Naive B cell (primary cell): ENCODE results near the gene BAHCC1. TPM values are rescaled to one million over a fixed set of nuclear protein-coding genes. Genes with fewer than 3 reads are reported as not detected.
A peak's percentile ranks its signal among the peaks of the same experiment; 100 is the strongest.

Source experiments
- ATAC-seq, 2 donors: fragments of 150-1000 bp; cut with Tn5 transposase; 2 replicates each; pipeline ENCODE4 v1.10.0; 2021; ENCODE audit warnings: low read depth in 2 of 2, mild to moderate bottlenecking in 2 of 2, moderate library complexity in 2 of 2
- DNase-seq: peaks from one replicate; pipeline ENCODE4 v3.0.0; 2022
- H3K27ac Mint-ChIP-seq, 6 donors: one replicate each; pipeline ENCODE4 v1.8.0; 2020 to 2022; ENCODE audit warnings: mild to moderate bottlenecking in 6 of 6, mixed read lengths in 6 of 6, moderate library complexity in 5 of 6, inconsistent platforms in 2 of 6
- H3K27me3 Mint-ChIP-seq, 3 donors: one replicate each; pipeline ENCODE4 v1.8.0; 2021 to 2022; ENCODE audit warnings: mixed read lengths in 3 of 3, mild to moderate bottlenecking in 1 of 3
- H3K36me3 Mint-ChIP-seq, 2 donors: one replicate each; pipeline ENCODE4 v1.8.0; 2020 to 2022; ENCODE audit warnings: mixed read lengths in 2 of 2, inconsistent platforms in 1 of 2, mild to moderate bottlenecking in 1 of 2
- H3K4me1 Mint-ChIP-seq, 3 donors: one replicate each; pipeline ENCODE4 v1.8.0; 2020 to 2022; ENCODE audit warnings: mixed read lengths in 3 of 3, inconsistent platforms in 1 of 3, mild to moderate bottlenecking in 1 of 3, moderate library complexity in 1 of 3
- H3K4me3 Mint-ChIP-seq, 8 donors: one replicate each; pipeline ENCODE4 v1.8.0; 2020 to 2022; ENCODE audit warnings: mild to moderate bottlenecking in 8 of 8, mixed read lengths in 8 of 8, moderate library complexity in 8 of 8, inconsistent platforms in 2 of 8
- H3K9me3 Mint-ChIP-seq, 7 donors: one replicate each; pipeline ENCODE4 v1.8.0; 2020 to 2022; ENCODE audit warnings: mixed read lengths in 7 of 7, mild to moderate bottlenecking in 5 of 7, inconsistent platforms in 2 of 7, moderate library complexity in 1 of 7
- polyA plus RNA-seq, 6 donors: library from polyadenylated mRNA; unstranded; fragments of 300-500 nt; fragmentation: Illumina TruSeq; gene quantifications; one replicate each; pipeline ENCODE4 v1.2.3, GENCODE V29; 2021; ENCODE audit warnings: low read depth in 6 of 6

The BAHCC1 gene
- polyA plus RNA-seq, 6 donors from 2014 or later = 0.07 TPM; not detected in 5

DNA sequence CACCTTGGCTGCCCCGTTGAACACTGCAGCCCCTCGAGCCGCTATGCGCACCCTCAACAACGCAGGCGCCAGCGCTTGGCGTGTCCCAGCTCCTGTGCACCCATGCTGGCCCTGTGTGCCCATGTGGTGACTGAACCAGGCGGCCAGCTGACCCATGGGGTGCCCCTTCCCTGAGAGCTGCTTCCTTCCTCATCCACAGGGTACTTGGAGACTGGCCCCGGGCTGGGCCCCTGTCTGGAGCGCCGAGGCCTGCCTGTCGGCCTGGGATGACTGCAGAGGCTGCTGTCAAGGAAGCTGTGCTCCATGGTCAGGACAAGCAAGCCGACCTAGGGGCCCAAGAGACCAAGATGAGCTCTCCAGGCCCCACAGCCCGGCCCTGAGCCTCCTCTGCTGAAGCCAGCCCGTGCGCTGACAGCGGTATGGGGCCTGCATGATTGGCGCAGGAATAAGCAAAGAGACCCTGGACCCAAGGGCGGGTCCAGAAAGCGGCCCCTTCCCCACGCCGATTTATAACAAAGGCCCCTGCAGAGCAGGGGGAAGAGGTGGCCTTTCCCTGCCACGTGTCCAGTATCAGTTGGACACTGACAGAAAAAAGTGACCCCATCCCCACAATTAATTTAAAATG lies 21.6 kb upstream of the BAHCC1 start:
- H3K9me3 Mint-ChIP-seq = no peaks in the 10 kb centered on the region
- H3K4me1 Mint-ChIP-seq = no peaks in the 10 kb centered on the region
- no peak for ATAC-seq
- H3K27me3 Mint-ChIP-seq = peaks cover 4 to 13% (median 7%) of the 10 kb centered on the region in 3 donors
- no peak overlapping the region for H3K4me3 Mint-ChIP-seq
- H3K27ac Mint-ChIP-seq = no peak overlapping the region
- no peak for DNase-seq
- no peaks in the 10 kb centered on the region for H3K36me3 Mint-ChIP-seq

DNA sequence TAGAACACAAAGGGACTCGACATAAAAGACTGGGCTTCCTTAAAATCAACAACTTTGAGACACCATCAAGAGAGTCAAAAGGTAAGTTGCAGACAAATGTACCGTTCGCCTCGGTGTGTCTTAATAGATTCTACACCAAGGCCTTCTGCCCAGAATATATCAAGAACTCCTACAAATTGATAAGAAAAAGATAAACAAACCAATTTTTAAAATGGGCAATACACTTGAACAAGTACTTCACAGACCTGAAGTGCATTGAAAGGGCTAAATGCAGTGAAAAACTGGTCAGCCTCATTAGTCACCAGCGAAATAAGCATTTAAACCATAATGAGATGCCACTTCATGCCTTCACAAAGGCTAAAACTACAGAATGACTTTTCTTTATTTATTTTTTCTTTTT lies 20.4 kb upstream of the BAHCC1 start:
- no peak overlapping the region for H3K27ac Mint-ChIP-seq
- H3K27me3 Mint-ChIP-seq = peaks cover 4 to 7% (median 7%) of the 10 kb centered on the region in 3 donors
- ATAC-seq (no peak), DNase-seq (no peak)
- no peaks in the 10 kb centered on the region for H3K4me1 Mint-ChIP-seq
- H3K9me3 Mint-ChIP-seq = no peaks in the 10 kb centered on the region
- H3K36me3 Mint-ChIP-seq = no peaks in the 10 kb centered on the region
- no peak overlapping the region for H3K4me3 Mint-ChIP-seq

DNA sequence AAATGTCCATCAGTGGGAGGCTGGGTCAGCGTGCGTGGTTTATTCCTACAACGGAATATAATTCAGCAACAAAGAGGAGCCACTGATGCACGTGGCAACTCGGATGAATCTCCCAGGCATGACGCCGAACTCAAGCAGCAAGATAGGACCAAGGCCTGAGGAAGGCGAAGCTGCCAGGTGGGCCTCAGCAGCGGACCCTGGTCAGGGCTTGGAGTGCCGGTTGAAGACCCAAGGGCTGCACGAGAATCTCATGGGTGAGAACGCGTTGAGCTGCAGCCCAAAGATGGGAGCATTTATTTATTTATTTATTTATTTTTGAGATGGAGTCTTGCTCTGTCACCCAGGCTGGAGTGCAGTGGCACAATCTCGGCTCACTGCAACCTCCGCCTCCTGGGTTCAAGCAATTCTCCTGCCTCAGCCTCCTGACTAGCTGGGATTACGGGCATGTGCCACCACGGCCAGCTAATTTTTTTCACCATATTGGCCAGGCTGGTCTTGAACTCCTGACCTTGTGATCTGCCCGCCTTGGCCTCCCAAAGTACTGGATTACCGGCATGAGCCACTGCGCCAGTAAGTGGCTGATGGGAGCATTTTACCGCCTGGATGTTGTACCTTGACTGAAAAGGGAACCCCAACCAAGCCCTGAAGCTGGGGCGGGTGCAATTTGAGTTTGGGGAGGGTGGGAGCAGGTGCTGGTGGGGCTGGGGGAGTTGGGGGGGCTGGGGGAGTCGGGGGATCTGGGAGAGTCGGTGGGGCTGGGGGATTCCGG lies 18.1 kb upstream of the BAHCC1 start:
- H3K27me3 Mint-ChIP-seq = peaks cover 4 to 19% (median 18%) of the 10 kb centered on the region in 3 donors
- H3K27ac Mint-ChIP-seq = no peak overlapping the region
- H3K4me1 Mint-ChIP-seq = no peaks in the 10 kb centered on the region
- no peak overlapping the region for H3K4me3 Mint-ChIP-seq
- no peaks in the 10 kb centered on the region for H3K36me3 Mint-ChIP-seq
- no peaks in the 10 kb centered on the region for H3K9me3 Mint-ChIP-seq
- DNase-seq = no peak
- no peak for ATAC-seq

DNA sequence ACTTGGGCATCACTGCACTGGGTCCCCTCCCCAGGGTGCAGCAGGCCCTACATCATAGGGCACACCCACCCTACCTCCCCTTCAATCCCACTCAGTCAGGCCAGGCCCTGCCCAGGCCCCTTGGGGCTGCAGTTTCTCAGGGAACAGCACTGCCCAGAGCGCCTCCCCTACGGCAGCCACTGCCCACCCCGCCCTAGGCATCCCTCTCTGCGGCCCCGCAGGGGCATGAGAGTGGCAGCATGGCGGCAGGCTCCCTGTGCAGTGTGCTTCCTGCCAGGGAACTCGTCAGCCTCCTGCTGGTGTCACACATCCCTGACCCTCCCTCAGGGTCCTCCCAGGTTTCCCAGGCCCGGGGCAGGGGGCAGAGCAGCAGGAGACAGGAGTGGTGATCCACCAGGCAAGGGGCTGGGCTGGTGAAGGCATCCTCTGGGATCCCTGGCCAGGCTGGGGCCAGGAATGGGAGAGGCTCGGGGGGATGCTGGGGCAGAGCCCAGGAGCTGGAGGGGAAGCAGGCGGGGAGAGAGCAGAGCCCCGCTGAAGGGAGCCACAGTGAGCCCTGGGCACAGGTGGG lies 16.2 kb upstream of the BAHCC1 start:
- DNase-seq = no peak
- no peaks in the 10 kb centered on the region for H3K4me1 Mint-ChIP-seq
- H3K4me3 Mint-ChIP-seq = no peak overlapping the region
- ATAC-seq = no peak
- H3K27ac Mint-ChIP-seq = peak overlapping the region in 1 of 6 donors; percentile 69
- H3K9me3 Mint-ChIP-seq = no peaks in the 10 kb centered on the region
- H3K27me3 Mint-ChIP-seq = peaks cover 4 to 18% (median 12%) of the 10 kb centered on the region in 3 donors
- no peaks in the 10 kb centered on the region for H3K36me3 Mint-ChIP-seq

DNA sequence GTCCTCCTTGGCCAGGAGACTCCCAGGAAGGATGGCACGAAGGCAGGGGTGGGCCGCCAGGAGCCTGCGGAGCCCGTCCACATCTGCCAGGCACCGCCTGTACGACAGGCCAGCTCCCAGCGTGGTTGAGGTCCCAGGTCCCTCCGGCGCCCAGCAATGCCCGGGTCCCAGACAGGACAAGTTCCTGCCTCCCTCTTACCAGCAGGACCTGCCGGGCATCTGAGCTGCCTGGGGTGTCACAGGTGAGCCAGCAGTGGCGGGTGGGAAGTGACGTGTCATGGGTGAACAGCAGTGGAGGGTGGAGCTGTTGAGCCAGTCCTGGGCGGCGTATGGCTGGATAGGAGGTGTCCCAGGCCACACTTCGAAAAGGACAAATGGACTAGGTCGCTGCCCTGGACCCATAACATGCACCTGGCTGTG lies 15.7 kb upstream of the BAHCC1 start:
- peaks cover 4 to 18% (median 16%) of the 10 kb centered on the region in 3 donors for H3K27me3 Mint-ChIP-seq
- H3K4me1 Mint-ChIP-seq = no peaks in the 10 kb centered on the region
- ATAC-seq (no peak), DNase-seq (no peak)
- H3K4me3 Mint-ChIP-seq = no peak overlapping the region
- H3K9me3 Mint-ChIP-seq = no peaks in the 10 kb centered on the region
- no peaks in the 10 kb centered on the region for H3K36me3 Mint-ChIP-seq
- H3K27ac Mint-ChIP-seq = no peak overlapping the region

DNA sequence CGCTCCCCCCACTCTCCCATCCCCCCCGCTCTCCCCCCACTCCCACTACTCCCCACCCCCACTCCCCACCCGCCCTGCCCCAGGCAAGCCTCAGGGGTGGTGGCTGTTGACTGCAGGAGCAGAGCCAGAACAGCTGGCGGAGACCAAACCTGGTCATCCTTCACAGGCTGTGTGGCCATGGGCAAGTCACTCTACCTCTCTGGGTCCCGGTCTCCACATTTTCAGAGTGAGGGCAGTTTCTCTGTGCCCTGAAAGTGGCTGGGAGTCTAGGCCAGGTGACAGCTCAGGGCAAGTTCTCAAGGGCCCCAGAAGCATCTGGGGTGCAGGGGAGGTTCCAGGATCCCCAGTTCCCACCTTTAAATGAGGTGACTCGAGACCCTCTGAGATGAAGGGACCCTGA lies 15.1 kb upstream of the BAHCC1 start:
- DNase-seq (no peak), ATAC-seq (no peak)
- Mint-ChIP-seq H3K9me3 (no peaks in the 10 kb centered on the region), H3K4me1 (no peaks in the 10 kb centered on the region), H3K27ac (no peak overlapping the region), H3K27me3 (peaks cover 4 to 24% (median 22%) of the 10 kb centered on the region in 3 donors), H3K36me3 (no peaks in the 10 kb centered on the region), H3K4me3 (no peak overlapping the region)

DNA sequence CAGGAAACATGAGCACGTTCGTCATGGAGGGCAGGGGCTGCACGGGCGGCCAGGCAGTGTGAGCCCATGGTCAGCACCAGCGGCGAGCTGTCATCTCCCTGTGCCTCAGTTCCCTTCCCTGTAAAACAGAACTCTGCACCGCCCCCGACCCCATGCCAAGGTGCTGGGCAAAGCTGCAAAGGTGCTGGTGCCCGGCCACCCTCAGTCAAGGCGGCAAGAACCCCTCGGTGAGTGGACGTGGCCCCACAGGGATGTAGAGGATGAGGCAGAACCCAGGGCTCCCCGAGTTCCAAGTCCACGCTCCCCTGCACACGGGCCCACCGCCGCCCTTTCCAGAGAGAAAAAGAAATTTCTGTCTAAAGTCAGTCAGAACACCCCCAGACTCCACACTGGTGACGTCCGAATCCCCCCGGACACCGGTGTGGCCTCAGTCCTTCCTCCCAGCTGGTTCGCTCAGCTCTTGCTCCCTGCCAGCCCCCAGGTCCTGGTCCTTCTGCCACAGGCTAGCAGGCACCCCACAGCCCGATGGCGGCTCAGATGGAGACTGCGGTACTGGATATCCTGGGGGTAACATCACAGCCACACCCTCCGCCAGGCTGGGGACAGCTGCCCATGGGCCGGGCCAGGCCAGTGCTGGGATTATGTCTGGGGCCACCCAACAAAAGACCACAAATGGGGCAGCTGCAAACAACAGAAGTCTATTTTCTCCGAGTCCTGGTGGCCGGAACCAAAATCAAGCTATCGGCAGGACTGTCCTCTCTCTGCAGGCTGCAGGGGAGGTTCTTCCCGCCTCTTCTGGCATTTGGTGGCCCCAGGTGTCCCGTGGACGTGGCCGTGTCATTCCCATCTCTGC lies 14.4 kb upstream of the BAHCC1 start:
- Mint-ChIP-seq H3K27me3 (peaks cover 4 to 32% (median 29%) of the 10 kb centered on the region in 3 donors), H3K36me3 (no peaks in the 10 kb centered on the region), H3K9me3 (no peaks in the 10 kb centered on the region), H3K4me1 (no peaks in the 10 kb centered on the region), H3K27ac (peak overlapping the region in 1 of 6 donors; percentile 32), H3K4me3 (no peak overlapping the region)
- no peak for DNase-seq
- no peak for ATAC-seq

DNA sequence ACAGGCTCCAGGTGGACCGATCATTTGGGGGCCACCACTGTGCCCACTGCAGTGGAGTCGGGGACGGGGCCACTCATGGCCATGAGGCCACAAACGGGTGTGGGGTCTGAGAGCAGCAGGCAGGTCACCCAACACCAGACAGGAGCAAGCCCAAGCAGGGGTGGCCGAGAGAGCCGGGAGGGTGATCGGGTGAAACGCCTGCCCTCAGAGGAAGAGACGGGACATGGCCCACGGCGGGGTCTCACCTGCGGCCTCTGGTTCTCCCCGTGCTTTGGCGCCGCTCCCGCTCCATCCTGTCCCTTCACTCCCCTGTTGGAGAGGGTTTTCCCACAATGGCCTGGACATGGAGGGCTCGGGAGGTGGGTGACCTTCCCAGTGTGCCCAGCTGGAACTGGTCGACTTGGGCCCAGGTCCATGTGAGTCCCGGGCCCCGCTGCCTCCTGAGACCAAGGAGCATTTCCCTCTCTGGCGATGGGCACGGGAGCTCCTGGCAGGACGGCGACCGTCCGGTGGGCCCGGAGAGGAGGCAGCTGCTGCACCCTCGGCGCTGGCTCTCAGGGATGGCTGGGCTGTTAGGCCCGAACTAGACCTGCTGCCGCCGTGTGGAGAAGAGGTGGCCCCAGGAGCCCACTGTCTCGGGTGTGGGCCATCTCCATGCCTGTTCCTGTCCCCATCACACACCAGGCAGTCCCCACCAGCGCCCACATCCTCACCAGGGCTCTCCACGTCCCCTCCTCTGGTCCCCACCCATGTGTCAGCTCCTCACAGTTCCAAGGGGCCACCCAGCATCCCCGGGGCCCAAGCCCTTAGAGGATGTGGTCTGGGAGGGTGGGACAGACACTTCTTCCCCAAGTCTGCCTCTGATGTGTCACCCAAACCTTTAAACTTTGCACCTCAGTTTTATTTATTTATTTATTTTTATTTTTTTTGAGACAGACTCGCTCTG lies 13.4 kb upstream of the BAHCC1 start:
- H3K27ac Mint-ChIP-seq = no peak overlapping the region
- H3K4me3 Mint-ChIP-seq = no peak overlapping the region
- DNase-seq (no peak), ATAC-seq (no peak)
- H3K36me3 Mint-ChIP-seq = no peaks in the 10 kb centered on the region
- peaks cover 0 to 6% (median 4%) of the 10 kb centered on the region in 3 donors for H3K4me1 Mint-ChIP-seq
- H3K27me3 Mint-ChIP-seq = peaks cover 0 to 37% (median 35%) of the 10 kb centered on the region in 3 donors
- H3K9me3 Mint-ChIP-seq = no peaks in the 10 kb centered on the region

DNA sequence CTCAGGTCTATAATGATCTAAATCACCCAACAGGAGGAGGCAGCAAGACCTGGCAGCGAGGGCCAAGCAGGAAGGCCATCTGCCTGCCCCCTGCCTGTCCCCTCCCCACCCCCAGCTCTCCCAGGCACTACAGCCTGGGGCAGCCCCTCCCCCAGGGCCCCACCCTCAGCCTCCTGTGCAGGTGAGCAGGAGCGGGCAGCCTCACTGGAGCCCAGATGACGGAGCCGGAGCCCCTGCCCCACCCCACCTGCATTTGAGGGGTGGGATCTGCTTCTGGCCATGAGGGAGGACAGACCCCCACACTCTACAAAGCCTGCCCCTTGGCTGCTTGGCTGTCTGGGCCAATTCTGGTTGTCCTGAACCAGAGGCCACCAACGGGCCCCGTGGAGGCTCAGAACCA lies 12.4 kb upstream of the BAHCC1 start:
- Mint-ChIP-seq H3K4me1 (peaks cover 0 to 6% (median 4%) of the 10 kb centered on the region in 3 donors), H3K4me3 (no peak overlapping the region), H3K27ac (no peak overlapping the region), H3K27me3 (peaks cover 5 to 39% (median 35%) of the 10 kb centered on the region in 3 donors), H3K36me3 (no peaks in the 10 kb centered on the region), H3K9me3 (no peaks in the 10 kb centered on the region)
- DNase-seq = no peak
- no peak for ATAC-seq

DNA sequence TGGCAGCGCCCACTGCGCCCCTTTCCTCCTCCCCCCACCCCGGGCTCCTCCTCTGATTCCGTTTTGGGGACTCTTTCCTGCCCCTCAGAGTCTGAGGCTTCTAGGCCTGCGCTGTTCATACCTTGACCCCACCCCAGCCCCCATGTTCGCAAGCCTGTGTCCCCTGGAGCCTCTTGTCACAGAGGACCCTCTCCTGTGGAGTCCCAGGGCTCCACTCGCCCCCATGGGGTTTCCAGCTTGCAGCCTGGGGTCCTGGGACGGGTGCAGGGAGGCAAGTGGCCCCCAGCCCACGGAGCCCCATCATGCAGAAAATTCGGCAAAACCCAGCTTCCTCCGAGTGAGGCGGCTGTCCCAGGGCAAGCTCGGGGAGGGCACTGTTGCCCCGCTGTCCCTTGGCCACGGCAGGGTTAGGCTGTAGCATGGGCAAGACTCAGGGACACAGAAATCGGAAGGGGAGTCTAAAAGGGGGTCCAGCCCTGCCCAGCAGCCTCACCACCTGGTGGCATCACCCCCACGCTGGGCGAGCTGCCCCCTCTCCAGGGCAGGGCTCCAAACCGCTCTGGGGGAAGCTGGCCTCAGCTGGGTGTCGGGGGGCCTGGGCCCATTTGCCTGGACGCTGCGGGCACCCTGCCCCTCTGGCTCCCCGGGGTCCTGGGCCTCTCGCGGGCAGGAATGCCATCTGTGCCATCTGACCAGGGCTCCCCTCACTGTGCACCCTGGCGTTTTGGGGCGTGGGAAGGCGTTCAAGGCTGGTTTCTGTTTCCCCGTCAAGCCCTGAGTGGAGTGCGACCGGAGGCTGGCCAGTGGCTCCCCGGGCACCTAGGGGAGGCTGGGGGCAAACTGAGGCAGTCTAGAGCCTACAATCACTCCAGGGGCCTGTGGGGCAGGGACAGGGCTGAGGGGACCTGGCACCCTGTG lies 11.5 kb upstream of the BAHCC1 start:
- Mint-ChIP-seq H3K27me3 (peaks cover 9 to 49% (median 40%) of the 10 kb centered on the region in 3 donors), H3K4me3 (peak overlapping the region in 1 of 8 donors; percentile 15), H3K27ac (no peak overlapping the region), H3K4me1 (peaks cover 0 to 6% (median 4%) of the 10 kb centered on the region in 3 donors), H3K9me3 (no peaks in the 10 kb centered on the region), H3K36me3 (no peaks in the 10 kb centered on the region)
- DNase-seq (no peak), ATAC-seq (no peak)

DNA sequence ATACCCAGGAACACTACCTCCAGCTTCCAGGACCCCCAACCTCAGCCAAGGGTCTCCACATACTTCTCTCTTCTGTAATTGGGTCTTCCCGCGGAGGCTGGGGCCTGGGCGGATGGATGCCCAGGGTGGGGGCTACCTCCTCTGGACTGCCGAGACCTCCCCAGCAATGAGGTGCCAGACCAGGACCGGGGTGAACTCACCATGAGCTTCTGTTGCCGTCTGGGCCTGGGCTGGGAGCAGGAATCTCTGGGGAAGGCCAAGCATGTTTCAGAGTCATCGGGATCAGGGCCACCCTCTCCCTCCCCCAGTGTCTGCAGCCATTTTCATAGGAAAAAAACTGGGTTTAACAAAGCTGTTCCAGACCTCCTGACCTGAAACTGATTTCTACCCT lies 10.3 kb upstream of the BAHCC1 start:
- DNase-seq = no peak
- H3K27me3 Mint-ChIP-seq = peaks cover 9 to 60% (median 40%) of the 10 kb centered on the region in 3 donors
- H3K9me3 Mint-ChIP-seq = no peaks in the 10 kb centered on the region
- no peaks in the 10 kb centered on the region for H3K36me3 Mint-ChIP-seq
- no peak overlapping the region for H3K27ac Mint-ChIP-seq
- no peak for ATAC-seq
- peak overlapping the region in 2 of 8 donors; percentile 15 to 54 for H3K4me3 Mint-ChIP-seq
- H3K4me1 Mint-ChIP-seq = peaks cover 0 to 6% (median 4%) of the 10 kb centered on the region in 3 donors
